ENCODE data around the gene KLHL34.

GRCh38 chrX:21645886-21646285 lies 12.2 kb downstream of the KLHL34 start:
- TF ChIP-seq CTCF (conservative IDR thresholded peaks at IDR 0.05; ENCODE audit: low read length), result no peak
- no peak for TF ChIP-seq EZH2phosphoT487 (IDR thresholded peaks at IDR 0.05; ENCODE audit: borderline replicate concordance)
